Type B pancreatic cell (in vitro differentiated cells): ENCODE data around the gene SDR39U1. TPM values are rescaled to one million over a fixed set of nuclear protein-coding genes. Genes with fewer than 3 reads are reported as not detected.
"Not testable (repeated sequence)": the region's sequence is repeated elsewhere in the genome, so short reads cannot be mapped to it uniquely, and the experiment has no call there.

ENCODE experiments used
- DNase-seq: peaks from one replicate; pipeline ENCODE4 v3.0.0; 2021; ENCODE audit warnings: mixed read lengths; ENCODE audit not compliant: unreplicated experiment; ENCODE audit errors: extremely low spot score
- H3K27ac Mint-ChIP-seq: 2 replicates; pipeline ENCODE4 v1.8.0; 2021; ENCODE audit warnings: mild to moderate bottlenecking, mixed read lengths
- H3K27me3 Mint-ChIP-seq: 2 replicates; pipeline ENCODE4 v1.8.0; 2021; ENCODE audit warnings: mixed read lengths
- H3K36me3 Mint-ChIP-seq: 2 replicates; pipeline ENCODE4 v1.8.0; 2021; ENCODE audit warnings: mixed read lengths
- H3K4me1 Mint-ChIP-seq: one replicate; pipeline ENCODE4 v1.8.0; 2021; ENCODE audit warnings: mixed read lengths; ENCODE audit not compliant: unreplicated experiment
- H3K4me3 Mint-ChIP-seq: 2 replicates; pipeline ENCODE4 v1.8.0; 2021; ENCODE audit warnings: mild to moderate bottlenecking, mixed read lengths
- H3K9me3 Mint-ChIP-seq: 2 replicates; pipeline ENCODE4 v1.8.0; 2021; ENCODE audit warnings: mixed read lengths
- CTCF ChIP-seq: fragments of 200-600 bp; sonication (generic); conservative IDR thresholded peaks from 2 replicates; pipeline ENCODE4 v1.5.0; 2021; ENCODE audit warnings: antibody characterized with exemption, mild to moderate bottlenecking
- total RNA-seq: library from RNA; stranded (reverse); gene quantifications from 2 replicates; pipeline ENCODE4 v1.2.1, GENCODE V29; 2021; ENCODE audit warnings: low replicate concordance

The SDR39U1 gene
- total RNA-seq, 1 donor from 2014 or later, result 62.1 TPM

- Mint-ChIP-seq H3K9me3 (peaks cover 5% of the 10 kb centered on the region), H3K4me1 (no peaks in the 10 kb centered on the region), H3K27me3 (no peaks in the 10 kb centered on the region), H3K36me3 (peaks cover 13% of the 10 kb centered on the region), H3K27ac (no peak overlapping the region), H3K4me3 (no peak overlapping the region)
- no peak for TF ChIP-seq CTCF
- no peak for DNase-seq
Measured at GRCh38 chr14:24475261-24475660, 32.7 kb upstream of the SDR39U1 start.

- Mint-ChIP-seq H3K27ac (no peak overlapping the region), H3K9me3 (peaks cover 5% of the 10 kb centered on the region), H3K4me3 (no peak overlapping the region), H3K4me1 (no peaks in the 10 kb centered on the region), H3K36me3 (peaks cover 13% of the 10 kb centered on the region), H3K27me3 (no peaks in the 10 kb centered on the region)
- TF ChIP-seq CTCF, result no peak
- DNase-seq, result no peak
Measured at GRCh38 chr14:24473211-24473610, 30.6 kb upstream of the SDR39U1 start.

GRCh38 chr14:24470450-24470849 is 27.9 kb upstream of the SDR39U1 start:
- H3K27me3 Mint-ChIP-seq, DNase-seq, H3K27ac Mint-ChIP-seq, H3K9me3 Mint-ChIP-seq, H3K4me3 Mint-ChIP-seq, H3K4me1 Mint-ChIP-seq: not testable (repeated sequence)
- peaks cover 13% of the 10 kb centered on the region for H3K36me3 Mint-ChIP-seq

GRCh38 chr14:24465805-24466204 is 23.2 kb upstream of the SDR39U1 start:
- no peak for DNase-seq
- Mint-ChIP-seq H3K9me3 (no peaks in the 10 kb centered on the region), H3K4me1 (no peaks in the 10 kb centered on the region), H3K36me3 (peaks cover under 1% of the 10 kb centered on the region), H3K4me3 (no peak overlapping the region), H3K27ac (no peak overlapping the region), H3K27me3 (no peaks in the 10 kb centered on the region)
- no peak for TF ChIP-seq CTCF

GRCh38 chr14:24465368-24465767 is 22.8 kb upstream of the SDR39U1 start:
- no peak for DNase-seq
- Mint-ChIP-seq H3K4me1 (no peaks in the 10 kb centered on the region), H3K9me3 (no peaks in the 10 kb centered on the region), H3K27ac (no peak overlapping the region), H3K27me3 (no peaks in the 10 kb centered on the region), H3K36me3 (no peaks in the 10 kb centered on the region), H3K4me3 (no peak overlapping the region)
- TF ChIP-seq CTCF, result no peak

GRCh38 chr14:24463884-24464785 is 21.6 kb upstream of the SDR39U1 start:
- Mint-ChIP-seq H3K4me1 (no peaks in the 10 kb centered on the region), H3K4me3 (no peak overlapping the region), H3K27me3 (no peaks in the 10 kb centered on the region), H3K9me3 (no peaks in the 10 kb centered on the region), H3K27ac (no peak overlapping the region), H3K36me3 (no peaks in the 10 kb centered on the region)
- TF ChIP-seq CTCF, result no peak
- no peak for DNase-seq
